ENCODE results near the gene RECK. TPM values are rescaled to one million over a fixed set of nuclear protein-coding genes. Genes with fewer than 3 reads are reported as not detected.

The RECK gene
- total RNA-seq, 1 donor from 2014 or later: 10.3 TPM

- no peak for DNase-seq (ENCODE audit: low spot score)
Measured at GRCh38 chr9:36138496-36138895, 101.8 kb downstream of the RECK start.

GRCh38 chr9:36138901-36139300, 102.2 kb downstream of the RECK start:
- no peak for DNase-seq (ENCODE audit: low spot score)

DNA sequence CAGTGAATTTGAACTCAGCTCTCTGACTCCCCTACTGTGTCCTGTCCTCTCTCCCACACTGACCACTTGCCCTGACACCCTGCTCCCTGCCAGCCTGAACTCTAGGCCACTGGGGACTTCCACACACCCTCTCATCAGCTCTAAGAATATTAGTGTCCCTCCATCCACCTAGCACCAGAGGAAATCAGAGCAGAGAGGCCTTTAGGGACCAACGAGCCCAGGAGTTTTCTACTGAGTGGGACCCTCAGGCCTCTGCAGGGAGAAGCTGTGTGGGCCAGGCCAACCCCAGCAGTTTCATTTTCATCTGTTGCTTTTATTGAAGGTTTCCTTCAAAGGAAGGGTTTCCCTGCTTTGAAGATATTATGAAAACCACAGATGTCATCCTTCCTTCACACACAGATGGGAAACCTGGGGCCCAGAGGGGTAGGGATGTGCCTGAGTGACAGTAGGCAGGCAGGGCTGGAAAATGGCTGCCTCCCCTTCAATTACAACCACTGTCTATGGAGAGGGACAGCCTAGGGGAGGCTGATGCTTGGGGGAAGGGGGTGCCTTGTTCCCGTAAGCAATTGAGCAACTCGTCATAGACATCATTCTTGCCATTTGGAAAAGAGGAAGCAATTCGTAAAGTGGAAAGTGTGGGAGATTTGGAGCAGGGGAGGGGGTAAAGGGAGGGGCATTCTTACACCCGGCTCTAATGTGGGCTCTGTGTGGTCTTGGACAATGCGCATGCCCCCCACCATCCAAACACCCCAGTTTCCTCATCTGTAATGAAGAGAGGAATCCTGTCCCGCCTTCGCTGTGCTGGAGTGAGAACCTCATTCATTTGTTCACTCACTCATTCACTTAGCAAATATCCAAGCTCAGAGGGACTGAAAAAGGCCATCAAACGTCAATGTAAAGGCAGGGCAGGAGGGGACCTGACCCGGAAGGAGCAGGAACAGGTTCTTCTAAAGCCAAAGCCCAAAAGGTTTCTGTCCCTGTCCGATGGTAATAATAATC, 103.7 kb downstream of the RECK start:
- no peak for DNase-seq (ENCODE audit: low spot score)

- DNase-seq (ENCODE audit: low spot score): no peak
Measured at GRCh38 chr9:36141288-36141687, 104.6 kb downstream of the RECK start.

DNA sequence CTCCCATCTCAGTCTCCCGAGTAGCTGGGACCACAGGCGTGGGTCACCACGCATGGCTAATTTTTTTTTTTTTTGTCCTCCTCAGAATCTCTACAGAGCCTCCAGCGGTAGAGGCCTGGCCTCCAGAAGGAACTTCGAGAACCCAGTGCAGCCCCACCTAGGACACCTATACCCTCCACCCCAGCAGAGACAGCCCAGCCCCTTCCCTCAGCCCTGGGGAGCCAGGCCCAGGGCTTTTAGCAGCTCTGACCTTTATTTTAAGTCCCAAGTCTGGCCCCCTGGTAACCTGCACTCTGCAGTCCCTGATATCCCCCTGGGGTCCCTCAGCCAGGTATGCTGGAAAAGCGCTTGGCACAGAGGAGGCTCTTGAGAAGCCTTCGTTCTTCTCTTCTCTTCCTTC, 105.0 kb downstream of the RECK start:
- DNase-seq (ENCODE audit: low spot score): no peak

GRCh38 chr9:36142510-36143244, 106.0 kb downstream of the RECK start:
- no peak for DNase-seq (ENCODE audit: low spot score)

GRCh38 chr9:36143245-36143641, 106.5 kb downstream of the RECK start:
- no peak for DNase-seq (ENCODE audit: low spot score)

DNA sequence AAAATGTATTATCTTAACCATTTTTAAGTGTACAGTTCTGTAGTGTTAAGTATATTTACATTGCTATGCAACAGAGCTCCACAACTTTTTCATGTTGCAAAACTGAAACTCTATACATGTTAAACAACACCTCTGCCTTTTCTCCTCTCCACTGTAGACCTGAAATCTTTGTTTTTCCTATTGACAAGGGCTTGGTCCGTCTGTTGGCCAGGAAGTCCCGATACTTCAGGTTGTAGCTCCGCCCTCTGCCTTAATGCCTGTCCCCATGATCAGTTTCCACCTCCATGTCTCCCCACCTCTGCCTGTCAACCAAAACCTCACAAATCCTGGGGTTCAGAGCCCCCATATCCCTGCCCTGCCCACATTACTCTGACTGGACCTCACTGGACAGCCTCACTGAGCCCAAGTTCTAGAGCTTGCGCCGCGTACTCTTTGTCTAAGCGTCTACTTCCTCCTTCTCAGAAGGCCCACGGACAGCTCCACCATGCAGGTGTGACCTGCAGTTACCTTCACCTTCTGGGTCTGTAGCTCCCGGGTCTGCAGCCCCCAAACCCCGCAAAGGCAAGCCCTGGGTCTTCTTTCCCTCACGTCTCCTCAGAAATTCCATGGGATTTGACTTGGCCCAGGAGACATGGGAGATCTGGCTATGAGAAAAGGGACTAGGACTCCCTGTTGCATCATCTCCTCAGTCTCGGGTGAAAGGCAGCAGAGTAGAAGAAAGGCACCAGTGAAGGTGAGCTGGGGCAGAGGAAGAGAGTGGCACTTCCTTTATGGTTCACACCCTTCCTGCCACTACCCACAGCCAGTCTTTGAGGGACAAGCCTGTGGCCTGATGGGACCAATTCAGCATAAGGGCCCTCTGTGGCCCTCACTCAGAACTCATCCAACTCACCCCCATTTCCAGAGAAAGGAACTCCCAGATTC, 107.9 kb downstream of the RECK start:
- DNase-seq (ENCODE audit: low spot score): no peak

DNA sequence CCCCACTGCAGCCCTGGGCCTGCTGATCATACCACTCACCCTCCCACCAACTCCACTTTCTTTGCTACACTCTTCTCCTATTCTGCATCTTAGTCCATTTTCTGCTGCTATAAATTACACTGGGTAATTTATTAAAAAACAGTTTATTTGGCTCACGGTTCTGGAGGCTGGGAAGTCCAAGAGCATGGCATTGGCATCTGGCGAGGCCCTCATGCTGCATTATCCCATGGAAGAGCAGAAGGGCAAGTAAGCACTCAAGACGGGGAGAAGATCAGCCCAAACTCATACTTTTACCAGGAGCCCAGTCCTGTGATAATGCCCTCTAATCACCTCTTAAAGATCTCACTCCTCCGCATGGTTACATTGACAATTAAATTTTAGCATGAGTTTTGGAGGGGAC, 109.3 kb downstream of the RECK start:
- DNase-seq (ENCODE audit: low spot score): no peak

- DNase-seq (ENCODE audit: low spot score): no peak
Measured at GRCh38 chr9:36146651-36147050, 109.9 kb downstream of the RECK start.

DNA sequence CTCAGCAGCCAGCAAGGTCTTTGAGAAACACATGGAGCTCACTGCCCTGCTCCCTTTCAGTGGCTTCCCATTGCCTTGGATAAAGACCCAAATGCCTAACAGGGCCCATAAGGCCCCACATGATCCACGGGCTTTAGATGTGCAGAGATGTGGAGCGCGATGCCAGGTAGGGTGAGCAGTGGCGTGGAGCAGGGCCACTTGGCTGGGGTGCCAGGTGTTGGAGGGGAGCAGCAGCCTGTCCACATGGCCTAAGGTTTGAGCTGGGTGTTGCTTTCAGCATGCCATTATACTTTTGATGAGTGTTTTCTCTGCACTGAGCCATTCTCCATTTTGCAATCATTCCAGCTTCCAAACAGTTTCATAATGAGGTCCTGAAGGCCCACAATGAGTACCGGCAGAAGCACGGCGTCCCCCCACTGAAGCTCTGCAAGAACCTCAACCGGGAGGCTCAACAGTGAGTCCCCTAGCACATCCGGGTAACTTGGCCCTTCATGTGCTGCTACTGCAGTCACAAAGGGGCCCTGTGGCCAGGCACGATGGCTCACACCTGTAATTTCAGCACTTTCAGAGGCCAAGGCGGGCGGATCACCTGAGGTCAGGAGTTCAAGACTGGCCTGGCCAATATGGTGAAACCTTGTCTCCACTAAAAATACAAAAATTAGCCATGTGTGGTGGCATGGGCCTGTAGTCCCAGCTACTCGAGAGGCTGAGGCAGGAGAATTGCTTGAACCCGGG, 110.9 kb downstream of the RECK start:
- no peak for DNase-seq (ENCODE audit: low spot score)

DNA sequence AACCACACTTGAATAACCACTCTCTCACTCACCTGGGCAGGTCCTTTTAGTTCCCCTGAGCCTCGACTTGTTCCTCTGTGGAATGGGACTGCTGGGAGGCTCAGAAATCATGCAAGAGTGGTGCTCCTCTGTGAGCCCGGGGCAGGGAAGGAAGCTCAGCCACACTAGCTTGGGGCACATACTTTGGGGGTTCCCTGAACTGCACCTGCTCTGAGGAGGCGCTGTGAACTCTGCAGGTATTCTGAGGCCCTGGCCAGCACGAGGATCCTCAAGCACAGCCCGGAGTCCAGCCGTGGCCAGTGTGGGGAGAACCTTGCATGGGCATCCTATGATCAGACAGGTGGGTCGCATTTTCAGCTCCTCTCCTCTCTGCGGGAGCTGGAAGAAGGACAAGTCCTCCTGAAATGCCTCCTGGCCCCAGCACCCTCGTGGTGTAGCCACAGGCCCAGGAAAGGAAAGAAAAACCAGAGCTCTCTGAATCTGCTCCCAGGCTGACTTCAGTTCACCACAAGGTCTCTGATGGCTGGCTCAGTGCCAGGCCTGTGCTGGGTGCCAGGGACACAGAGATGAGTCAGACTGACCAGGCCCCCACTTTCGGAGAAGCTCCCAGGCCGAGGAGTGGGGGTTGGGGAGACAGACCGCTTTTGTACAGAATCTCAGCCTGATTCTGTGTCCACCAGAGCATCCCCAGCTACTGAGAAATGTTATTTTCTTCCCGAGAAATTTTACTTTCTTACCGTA, 111.8 kb downstream of the RECK start:
- DNase-seq (ENCODE audit: low spot score): peak; percentile 96

DNA sequence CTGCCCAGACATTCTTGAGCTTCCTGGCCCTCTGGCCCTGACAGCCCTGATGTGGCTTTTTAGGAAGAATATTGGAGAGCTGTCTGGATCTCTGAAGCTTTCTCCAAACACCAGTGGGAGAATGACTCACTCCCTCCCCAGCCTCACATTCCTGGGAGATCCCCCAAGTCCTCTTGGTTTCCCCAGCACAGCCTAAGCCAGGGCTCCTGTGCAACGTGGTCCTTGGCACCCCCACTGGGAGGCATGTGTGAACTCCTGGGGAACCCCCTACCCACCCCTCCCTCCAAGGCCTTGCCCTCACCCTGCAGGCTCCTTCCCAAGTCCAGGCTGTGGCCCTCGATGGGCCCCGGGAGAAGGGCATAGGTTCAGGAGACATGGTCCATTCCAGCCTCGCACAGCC, 112.5 kb downstream of the RECK start:
- DNase-seq (ENCODE audit: low spot score): no peak

- no peak for DNase-seq (ENCODE audit: low spot score)
Measured at GRCh38 chr9:36150574-36151315, 114.0 kb downstream of the RECK start.

- no peak for DNase-seq (ENCODE audit: low spot score)
Measured at GRCh38 chr9:36151316-36152210, 114.8 kb downstream of the RECK start.

DNA sequence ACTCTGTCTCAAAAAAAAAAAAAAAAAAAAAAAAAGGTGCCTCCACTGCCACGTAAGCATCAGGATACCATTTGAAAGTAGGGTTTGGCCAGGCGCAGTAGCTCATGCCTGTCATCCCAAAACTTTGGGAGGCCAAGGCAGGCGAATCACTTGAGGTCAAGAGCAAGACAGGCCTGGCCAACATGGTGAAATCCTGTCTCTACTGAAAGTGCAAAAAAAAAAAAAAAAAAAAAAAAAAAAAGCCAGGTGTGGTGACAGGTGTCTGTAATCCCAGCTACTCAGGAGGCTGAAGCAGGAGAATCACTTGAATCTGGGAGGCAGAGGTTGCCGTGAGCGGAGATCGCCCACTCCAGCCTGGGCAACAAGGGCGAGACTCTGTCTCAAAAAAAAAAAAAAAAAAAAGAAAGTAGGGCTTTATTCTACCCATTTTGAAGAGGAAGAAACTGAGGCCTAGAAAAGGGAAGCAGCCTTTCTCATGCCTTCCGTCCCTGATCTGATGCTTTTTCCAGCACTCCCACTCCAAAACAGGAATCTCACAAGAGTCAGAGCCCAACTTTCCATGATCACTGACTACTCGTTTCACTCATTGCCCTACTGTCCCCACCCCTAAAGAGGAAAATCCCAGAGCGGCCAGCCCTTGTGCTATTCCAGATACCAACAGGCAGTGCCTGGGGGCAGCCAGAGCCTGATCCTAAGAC, 116.2 kb downstream of the RECK start:
- DNase-seq (ENCODE audit: low spot score): no peak

DNA sequence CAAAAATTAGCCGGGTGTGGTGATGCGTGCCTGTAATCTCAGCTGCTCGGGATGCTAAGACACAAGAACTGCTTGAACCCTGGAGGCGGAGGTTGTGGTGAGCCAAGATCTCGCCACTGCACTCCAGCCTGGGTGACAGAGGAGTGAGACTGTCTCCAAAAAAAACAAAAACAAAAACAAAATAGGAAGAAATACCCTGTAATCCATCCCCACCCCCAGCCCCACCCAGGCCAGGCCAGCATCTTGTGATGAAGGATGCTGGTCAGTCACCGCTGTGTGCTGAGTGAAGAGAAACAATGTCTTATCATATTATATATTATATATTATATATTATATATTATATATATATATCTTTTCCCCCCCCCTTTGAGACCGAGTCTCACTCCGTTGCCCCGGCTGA, 117.0 kb downstream of the RECK start:
- DNase-seq (ENCODE audit: low spot score): no peak

Data from ureter (tissue), 1 donor.